ENCODE data around the gene CKLF.
"Not testable (repeated sequence)": the region's sequence is repeated elsewhere in the genome, so short reads cannot be mapped to it uniquely, and the experiment has no call there.

Gene CKLF

GRCh38 chr16:66600477-66600876 lies 48.1 kb downstream of the CKLF start:
- no peak for DNase-seq

- no peak for DNase-seq
These were observed 49.1 kb downstream of the CKLF start for GRCh38 chr16:66601471-66601870.

GRCh38 chr16:66603537-66604375 lies 51.4 kb downstream of the CKLF start:
- DNase-seq: peak; percentile 13 to 61

GRCh38 chr16:66604376-66605176 lies 52.2 kb downstream of the CKLF start, which contains the start of gene CMTM3:
Gene CMTM3, plus strand, starts transcription at chr16:66604704. Its CDS starts 102 bp downstream, at chr16:66604806.
- peak; percentile 13 to 68 for DNase-seq

- DNase-seq: peak in 1 of 2 experiments; percentile 23
These were observed 53.0 kb downstream of the CKLF start for GRCh38 chr16:66605177-66605978.

- DNase-seq: no peak
These were observed 53.8 kb downstream of the CKLF start for GRCh38 chr16:66605979-66606751.

- DNase-seq: peak; percentile 13 to 80
These were observed 56.1 kb downstream of the CKLF start for GRCh38 chr16:66608241-66609138.

- no peak for DNase-seq
These were observed 56.7 kb downstream of the CKLF start for GRCh38 chr16:66609139-66609510.

GRCh38 chr16:66610111-66610820 lies 57.9 kb downstream of the CKLF start:
- DNase-seq: no peak

- not testable (repeated sequence) for DNase-seq
These were observed 59.5 kb downstream of the CKLF start for GRCh38 chr16:66611911-66612310.

- DNase-seq: no peak
These were observed 60.0 kb downstream of the CKLF start for GRCh38 chr16:66612422-66612821.

- DNase-seq: no peak
These were observed 61.9 kb downstream of the CKLF start for GRCh38 chr16:66614161-66614802.

All from NCI-H526 (cell line).